Osteoblast (primary cell): ENCODE data around the gene TRMT5. TPM values are rescaled to one million over a fixed set of nuclear protein-coding genes. Genes with fewer than 3 reads are reported as not detected.

ENCODE experiments used
- DNase-seq: peaks from one replicate; pipeline ENCODE4 v3.0.0; 2011; ENCODE audit warnings: low spot score, mixed read lengths; ENCODE audit not compliant: insufficient read length; ENCODE audit errors: missing footprints
- H2AFZ ChIP-seq: 2 replicates; pipeline ENCODE4 v1.6.0; 2011; ENCODE audit warnings: mild to moderate bottlenecking, low read length
- H3K27ac ChIP-seq: 2 replicates; pipeline ENCODE4 v1.5.1; 2011; ENCODE audit warnings: mild to moderate bottlenecking, low read depth, low read length, moderate library complexity
- H3K27me3 ChIP-seq: 2 replicates; pipeline ENCODE4 v1.6.0; 2012; ENCODE audit warnings: mild to moderate bottlenecking, control low read depth, inconsistent platforms, low read length, moderate library complexity; ENCODE audit not compliant: insufficient read depth
- H3K36me3 ChIP-seq: 2 replicates; pipeline ENCODE4 v1.5.1; 2011; ENCODE audit warnings: mild to moderate bottlenecking, low read length, control low read depth, moderate library complexity; ENCODE audit not compliant: insufficient read depth
- H3K4me1 ChIP-seq: 2 replicates; pipeline ENCODE4 v1.5.1; 2011; ENCODE audit warnings: mild to moderate bottlenecking, low read length, control low read depth, moderate library complexity; ENCODE audit not compliant: insufficient read depth
- H3K4me2 ChIP-seq: 2 replicates; pipeline ENCODE4 v1.6.0; 2011; ENCODE audit warnings: mild to moderate bottlenecking, low read length; ENCODE audit not compliant: insufficient read depth
- H3K4me3 ChIP-seq: fragments of 200-600 bp; sonication (generic); 3 replicates; pipeline ENCODE4 v1.5.1; 2012; ENCODE audit warnings: mild to moderate bottlenecking, low read length, inconsistent platforms; ENCODE audit not compliant: insufficient read depth
- H3K79me2 ChIP-seq: 2 replicates; pipeline ENCODE4 v1.6.0; 2012; ENCODE audit warnings: mild to moderate bottlenecking, low read length, control low read depth, inconsistent platforms; ENCODE audit not compliant: insufficient read depth
- H3K9me3 ChIP-seq: 2 replicates; pipeline ENCODE4 v1.5.1; 2011; ENCODE audit warnings: low read depth, low read length, control low read depth
- H4K20me1 ChIP-seq: 2 replicates; pipeline ENCODE4 v1.6.0; 2012; ENCODE audit warnings: mild to moderate bottlenecking, low read length, control low read depth; ENCODE audit not compliant: insufficient read depth
- CTCF ChIP-seq: IDR thresholded peaks from 2 replicates; pipeline ENCODE4 v1.5.1; 2011; ENCODE audit warnings: mild to moderate bottlenecking, low read depth, low read length, moderate library complexity; ENCODE audit errors: extremely low read depth
- total RNA-seq: library from RNA; depleted of rRNA; stranded (reverse); fragments of >200 nt; gene quantifications from 2 replicates; pipeline ENCODE4 v1.2.3, GENCODE V29; 2012

TRMT5 gene
- total RNA-seq, 1 donor = 13.8 TPM

GRCh38 chr14:60946773-60947172 lies 34.1 kb downstream of the TRMT5 start:
- H4K20me1 ChIP-seq = no peaks in the 10 kb centered on the region
- DNase-seq = no peak
- no peaks in the 10 kb centered on the region for H3K27me3 ChIP-seq
- H3K79me2 ChIP-seq = no peaks in the 10 kb centered on the region
- no peak overlapping the region for H3K4me2 ChIP-seq
- no peak overlapping the region for H2AFZ ChIP-seq
- H3K9me3 ChIP-seq = no peaks in the 10 kb centered on the region
- H3K4me3 ChIP-seq = no peak overlapping the region
- no peak for TF ChIP-seq CTCF
- H3K4me1 ChIP-seq = peaks cover 17% of the 10 kb centered on the region
- H3K27ac ChIP-seq = peak overlapping the region; percentile 25
- H3K36me3 ChIP-seq = no peaks in the 10 kb centered on the region

GRCh38 chr14:60945984-60946383 lies 34.9 kb downstream of the TRMT5 start:
- no peak for DNase-seq
- Histone ChIP-seq H3K4me3 (no peak overlapping the region), H3K79me2 (peaks cover 2% of the 10 kb centered on the region), H3K9me3 (no peaks in the 10 kb centered on the region), H3K27me3 (no peaks in the 10 kb centered on the region), H3K27ac (peak overlapping the region; percentile 25), H3K4me1 (peaks cover 15% of the 10 kb centered on the region), H2AFZ (no peak overlapping the region), H4K20me1 (no peaks in the 10 kb centered on the region), H3K4me2 (peak overlapping the region; percentile 26), H3K36me3 (no peaks in the 10 kb centered on the region)
- TF ChIP-seq CTCF = no peak

GRCh38 chr14:60944204-60944603 lies 36.7 kb downstream of the TRMT5 start:
- no peak overlapping the region for H3K4me2 ChIP-seq
- no peak overlapping the region for H3K27ac ChIP-seq
- TF ChIP-seq CTCF = no peak
- no peak overlapping the region for H3K4me3 ChIP-seq
- no peak for DNase-seq
- no peak overlapping the region for H2AFZ ChIP-seq
- no peaks in the 10 kb centered on the region for H3K36me3 ChIP-seq
- H4K20me1 ChIP-seq = no peaks in the 10 kb centered on the region
- H3K4me1 ChIP-seq = peaks cover 8% of the 10 kb centered on the region
- H3K27me3 ChIP-seq = no peaks in the 10 kb centered on the region
- no peaks in the 10 kb centered on the region for H3K9me3 ChIP-seq
- H3K79me2 ChIP-seq = peaks cover 2% of the 10 kb centered on the region

GRCh38 chr14:60943637-60944032 lies 37.2 kb downstream of the TRMT5 start:
- H4K20me1 ChIP-seq = no peaks in the 10 kb centered on the region
- H3K36me3 ChIP-seq = no peaks in the 10 kb centered on the region
- no peak overlapping the region for H3K27ac ChIP-seq
- peaks cover 8% of the 10 kb centered on the region for H3K4me1 ChIP-seq
- H2AFZ ChIP-seq = no peak overlapping the region
- H3K27me3 ChIP-seq = no peaks in the 10 kb centered on the region
- H3K79me2 ChIP-seq = peaks cover 2% of the 10 kb centered on the region
- DNase-seq = no peak
- H3K4me2 ChIP-seq = no peak overlapping the region
- no peaks in the 10 kb centered on the region for H3K9me3 ChIP-seq
- TF ChIP-seq CTCF = no peak
- no peak overlapping the region for H3K4me3 ChIP-seq
